Activated naive CD8-positive, alpha-beta T cell treated with anti-CD3 and anti-CD28 coated beads for 36 hours (primary cell): Measurements from ENCODE around the gene RNU2-63P. TPM values are rescaled to one million over a fixed set of nuclear protein-coding genes. Genes with fewer than 3 reads are reported as not detected.
"Not testable (repeated sequence)": the region's sequence is repeated elsewhere in the genome, so short reads cannot be mapped to it uniquely, and the experiment has no call there.

Experiments used
- DNase-seq: peaks from one replicate; pipeline ENCODE4 v3.0.0; 2021
- H3K27ac Mint-ChIP-seq: one replicate; pipeline ENCODE4 v1.8.0; 2022; ENCODE audit warnings: mild to moderate bottlenecking, moderate library complexity, mixed read lengths
- H3K27me3 Mint-ChIP-seq: one replicate; pipeline ENCODE4 v1.8.0; 2022; ENCODE audit warnings: mild to moderate bottlenecking, mixed read lengths
- H3K36me3 Mint-ChIP-seq: one replicate; pipeline ENCODE4 v1.8.0; 2021; ENCODE audit warnings: mild to moderate bottlenecking, mixed read lengths
- H3K4me1 Mint-ChIP-seq: one replicate; pipeline ENCODE4 v1.8.0; 2021; ENCODE audit warnings: mixed read lengths
- H3K4me3 Mint-ChIP-seq: one replicate; pipeline ENCODE4 v1.8.0; 2022; ENCODE audit warnings: mild to moderate bottlenecking, moderate library complexity, mixed read lengths
- H3K9me3 Mint-ChIP-seq: one replicate; pipeline ENCODE4 v1.8.0; 2022; ENCODE audit warnings: mixed read lengths
- total RNA-seq, 2 experiments: library from RNA; stranded (reverse); gene quantifications; one replicate each; pipeline ENCODE4 v1.2.3, GENCODE V29; 2021

Gene RNU2-63P
- total RNA-seq, 2 experiments from 2014 or later = 39.1 to 40.1 TPM

GRCh38 chr2:87972385-87972784 is 44.0 kb downstream of the RNU2-63P start:
- H3K4me1 Mint-ChIP-seq, H3K27ac Mint-ChIP-seq, H3K9me3 Mint-ChIP-seq, H3K4me3 Mint-ChIP-seq, DNase-seq, H3K27me3 Mint-ChIP-seq, H3K36me3 Mint-ChIP-seq: not testable (repeated sequence)

Other genes starting within 250 kb of the RNU2-63P start
- 1 to 10 TPM; 1.1 to 1.3 TPM for gene RGPD2, start 190.8 kb downstream of the RNU2-63P start, total RNA-seq
- gene KRCC1, start 39.2 kb upstream of the RNU2-63P start, total RNA-seq = 10 to 100 TPM; 10.6 to 11.9 TPM
- not detected for gene SMYD1, start 51.3 kb upstream of the RNU2-63P start, total RNA-seq
- not detected for gene FABP1, start 111.5 kb upstream of the RNU2-63P start, total RNA-seq
- gene THNSL2, start 153.8 kb upstream of the RNU2-63P start, total RNA-seq = 1 to 10 TPM; 1.0 to 1.3 TPM